A673 (cell line): ENCODE results near the gene ABLIM3.

Source experiments
- CTCF ChIP-seq: fragments of 300-800, 200-600 bp; sonication (generic); conservative IDR thresholded peaks from 2 replicates; pipeline ENCODE4 v1.5.1; 2017; ENCODE audit warnings: low read depth, mild to moderate bottlenecking, antibody characterized with exemption, low read length, moderate library complexity, mixed read lengths
- EZH2 ChIP-seq: fragments of 200-600 bp; sonication (generic); IDR thresholded peaks from 2 replicates; pipeline ENCODE4 v1.6.1; 2017; ENCODE audit warnings: borderline replicate concordance, low read depth, mild to moderate bottlenecking, mixed read lengths, antibody characterized with exemption, low read length; ENCODE audit not compliant: poor library complexity, severe bottlenecking

GRCh38 chr5:149309354-149309753, 168.1 kb downstream of the ABLIM3 start:
- TF ChIP-seq CTCF (no peak), EZH2 (no peak)
